Vagina (tissue), 2 donors: Measurements from ENCODE around the gene RTN4IP1.

Experiments
- POLR2AphosphoS5 ChIP-seq, 2 donors: sonication (generic); formaldehyde crosslinking; IDR thresholded peaks; one replicate each; pipeline ENCODE4 v1.9.0; 2017; ENCODE audit warnings: antibody characterized with exemption in 2 of 2, mild to moderate bottlenecking in 2 of 2, low read depth in 1 of 2; ENCODE audit not compliant: insufficient read depth in 1 of 2
- TF ChIP-seq, protein P1 (sequence below), 3 experiments: fragments of 450-650 bp in 2 of 3; fragments of 200-600 bp in 1 of 3; sonication (generic) in 1 of 3; IDR thresholded peaks; one replicate each; pipeline ENCODE4 v1.5.1; 2017 to 2019; ENCODE audit warnings: antibody characterized with exemption in 3 of 3, mild to moderate bottlenecking in 2 of 3, moderate library complexity in 2 of 3

- no peak for TF ChIP-seq POLR2AphosphoS5 (IDR thresholded peaks at IDR 0.05; ENCODE audit: insufficient read depth in 1 of 2, low read depth in 1 of 2)
- TF ChIP-seq, protein P1, sequence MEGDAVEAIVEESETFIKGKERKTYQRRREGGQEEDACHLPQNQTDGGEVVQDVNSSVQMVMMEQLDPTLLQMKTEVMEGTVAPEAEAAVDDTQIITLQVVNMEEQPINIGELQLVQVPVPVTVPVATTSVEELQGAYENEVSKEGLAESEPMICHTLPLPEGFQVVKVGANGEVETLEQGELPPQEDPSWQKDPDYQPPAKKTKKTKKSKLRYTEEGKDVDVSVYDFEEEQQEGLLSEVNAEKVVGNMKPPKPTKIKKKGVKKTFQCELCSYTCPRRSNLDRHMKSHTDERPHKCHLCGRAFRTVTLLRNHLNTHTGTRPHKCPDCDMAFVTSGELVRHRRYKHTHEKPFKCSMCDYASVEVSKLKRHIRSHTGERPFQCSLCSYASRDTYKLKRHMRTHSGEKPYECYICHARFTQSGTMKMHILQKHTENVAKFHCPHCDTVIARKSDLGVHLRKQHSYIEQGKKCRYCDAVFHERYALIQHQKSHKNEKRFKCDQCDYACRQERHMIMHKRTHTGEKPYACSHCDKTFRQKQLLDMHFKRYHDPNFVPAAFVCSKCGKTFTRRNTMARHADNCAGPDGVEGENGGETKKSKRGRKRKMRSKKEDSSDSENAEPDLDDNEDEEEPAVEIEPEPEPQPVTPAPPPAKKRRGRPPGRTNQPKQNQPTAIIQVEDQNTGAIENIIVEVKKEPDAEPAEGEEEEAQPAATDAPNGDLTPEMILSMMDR (IDR thresholded peaks at IDR 0.05), result no peak
These were observed 91.2 kb downstream of the RTN4IP1 start for GRCh38 chr6:106538145-106538544.
